ENCODE data around the gene CATSPERE. TPM values are rescaled to one million over a fixed set of nuclear protein-coding genes. Genes with fewer than 3 reads are reported as not detected.

Gene CATSPERE
- total RNA-seq, 4 donors from 2014 or later = 0.82 to 5.3 (median 1.2) TPM

DNA sequence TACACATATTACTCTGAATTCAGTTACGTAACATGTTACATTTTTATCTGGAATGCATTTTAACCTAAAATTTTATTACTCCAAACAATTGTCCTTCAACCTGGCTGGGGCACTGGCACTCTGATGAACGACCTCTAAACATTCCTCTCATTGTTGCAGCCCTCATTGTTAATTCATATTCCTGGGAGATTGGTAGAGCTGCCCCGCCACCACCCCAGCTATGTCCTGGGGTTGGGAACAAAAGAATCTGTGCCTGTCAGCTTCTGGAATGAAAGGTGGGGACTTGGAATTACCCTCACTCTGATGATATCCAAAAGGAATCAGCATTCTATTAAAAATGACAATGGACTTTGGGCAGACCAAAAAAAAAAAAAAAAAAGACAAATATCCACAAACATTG is 153.8 kb downstream of the CATSPERE start:
- TF ChIP-seq, protein P1, sequence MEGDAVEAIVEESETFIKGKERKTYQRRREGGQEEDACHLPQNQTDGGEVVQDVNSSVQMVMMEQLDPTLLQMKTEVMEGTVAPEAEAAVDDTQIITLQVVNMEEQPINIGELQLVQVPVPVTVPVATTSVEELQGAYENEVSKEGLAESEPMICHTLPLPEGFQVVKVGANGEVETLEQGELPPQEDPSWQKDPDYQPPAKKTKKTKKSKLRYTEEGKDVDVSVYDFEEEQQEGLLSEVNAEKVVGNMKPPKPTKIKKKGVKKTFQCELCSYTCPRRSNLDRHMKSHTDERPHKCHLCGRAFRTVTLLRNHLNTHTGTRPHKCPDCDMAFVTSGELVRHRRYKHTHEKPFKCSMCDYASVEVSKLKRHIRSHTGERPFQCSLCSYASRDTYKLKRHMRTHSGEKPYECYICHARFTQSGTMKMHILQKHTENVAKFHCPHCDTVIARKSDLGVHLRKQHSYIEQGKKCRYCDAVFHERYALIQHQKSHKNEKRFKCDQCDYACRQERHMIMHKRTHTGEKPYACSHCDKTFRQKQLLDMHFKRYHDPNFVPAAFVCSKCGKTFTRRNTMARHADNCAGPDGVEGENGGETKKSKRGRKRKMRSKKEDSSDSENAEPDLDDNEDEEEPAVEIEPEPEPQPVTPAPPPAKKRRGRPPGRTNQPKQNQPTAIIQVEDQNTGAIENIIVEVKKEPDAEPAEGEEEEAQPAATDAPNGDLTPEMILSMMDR (IDR thresholded peaks at IDR 0.05; ENCODE audit: low read depth) = no peak

DNA sequence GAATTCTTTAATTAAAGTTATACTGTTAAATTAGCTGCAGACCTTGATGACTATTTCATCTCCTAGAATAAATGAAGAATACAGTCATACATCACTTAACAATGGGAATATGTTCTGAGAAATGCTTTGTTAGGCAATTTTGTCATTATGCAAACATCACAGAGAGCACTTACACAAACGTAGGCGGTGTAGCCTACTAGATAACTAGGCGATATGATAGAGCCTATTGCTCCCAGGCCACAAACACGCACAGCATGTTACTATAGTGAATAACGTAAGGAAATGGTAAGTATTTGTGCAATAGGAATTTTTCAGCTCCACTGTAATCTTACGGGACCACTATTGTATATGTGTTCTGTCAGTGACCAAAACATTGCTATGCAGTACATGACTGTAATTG is 154.2 kb downstream of the CATSPERE start:
- TF ChIP-seq, protein P1 (IDR thresholded peaks at IDR 0.05; ENCODE audit: low read depth) = no peak

DNA sequence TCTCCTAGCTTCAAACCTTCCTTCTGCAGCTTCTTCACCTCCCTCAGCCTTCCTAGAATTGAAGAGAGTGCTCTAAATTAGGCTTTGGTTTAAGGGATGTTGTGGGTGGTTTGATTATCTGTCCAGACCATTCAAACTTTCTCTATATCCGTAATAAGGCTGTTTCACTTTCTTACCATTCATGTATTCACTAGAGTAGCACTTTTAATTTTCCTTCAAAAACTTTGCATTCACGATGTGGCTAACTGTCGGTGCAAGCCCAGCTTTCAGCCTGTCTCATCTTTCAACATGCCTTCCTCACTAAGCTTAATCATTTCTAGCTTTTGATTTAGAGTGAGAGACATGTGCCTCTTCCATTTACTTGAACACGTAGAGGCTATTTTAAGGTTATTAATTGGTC is 165.6 kb downstream of the CATSPERE start:
- TF ChIP-seq, protein P1 (IDR thresholded peaks at IDR 0.05; ENCODE audit: low read depth) = no peak

DNA sequence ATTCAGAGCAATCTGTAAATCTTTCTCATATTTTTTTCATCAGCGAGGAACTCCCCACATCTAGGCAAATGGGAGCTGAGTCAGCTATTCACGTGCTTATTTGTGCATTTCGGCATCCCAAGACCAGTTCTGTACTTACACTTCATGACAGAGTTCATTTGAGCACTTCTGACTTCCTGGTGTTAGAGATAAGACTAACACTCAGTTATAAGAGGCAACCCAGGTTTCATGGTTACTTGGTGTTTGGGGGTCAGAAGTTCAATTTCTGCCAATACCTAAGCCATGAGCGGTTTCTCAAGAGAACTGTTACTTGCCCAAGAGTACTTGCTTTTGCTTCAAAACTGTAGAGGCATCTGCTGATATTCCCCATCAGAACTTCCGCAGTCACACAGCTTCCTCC is 167.7 kb downstream of the CATSPERE start:
- TF ChIP-seq, protein P1 (IDR thresholded peaks at IDR 0.05; ENCODE audit: low read depth) = no peak

DNA sequence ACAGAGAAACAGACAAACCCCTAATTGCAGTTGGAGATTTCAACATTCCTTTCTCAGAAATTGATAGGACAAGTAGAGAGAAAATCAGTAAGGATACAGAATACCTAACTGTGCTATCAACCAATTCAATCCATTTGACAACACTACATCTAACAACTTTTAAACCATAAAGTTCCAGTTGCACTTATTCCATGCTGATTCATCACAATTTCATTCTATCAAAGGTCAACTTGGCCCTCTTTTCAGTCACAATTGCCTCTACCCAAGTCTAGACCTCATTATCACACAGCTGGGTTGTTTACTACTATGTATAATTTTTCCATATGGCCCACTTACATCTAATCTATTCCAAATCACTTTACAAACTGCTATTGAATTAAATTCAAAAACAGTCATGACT is 172.1 kb downstream of the CATSPERE start:
- TF ChIP-seq, protein P1 (IDR thresholded peaks at IDR 0.05; ENCODE audit: low read depth) = no peak

DNA sequence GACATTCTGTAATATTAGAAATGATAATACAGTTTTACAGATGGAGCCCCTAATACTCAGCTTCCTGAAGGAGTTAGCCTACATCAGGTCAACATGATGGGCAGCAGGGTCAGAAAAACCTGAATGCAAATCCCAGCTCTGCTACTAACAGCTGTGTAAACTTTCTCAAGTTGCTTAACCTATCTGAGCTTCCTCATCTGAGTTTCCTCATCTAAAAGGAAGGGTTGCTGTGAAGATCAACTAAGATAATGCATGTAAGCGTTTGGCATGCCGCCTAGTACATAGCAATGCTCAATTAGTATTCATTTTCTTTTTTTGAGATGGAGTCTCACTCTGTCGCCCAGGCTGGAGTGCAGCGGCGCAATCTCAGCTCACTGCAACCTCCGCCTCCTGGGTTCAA is 173.5 kb downstream of the CATSPERE start:
- TF ChIP-seq, protein P1 (IDR thresholded peaks at IDR 0.05; ENCODE audit: low read depth) = no peak

DNA sequence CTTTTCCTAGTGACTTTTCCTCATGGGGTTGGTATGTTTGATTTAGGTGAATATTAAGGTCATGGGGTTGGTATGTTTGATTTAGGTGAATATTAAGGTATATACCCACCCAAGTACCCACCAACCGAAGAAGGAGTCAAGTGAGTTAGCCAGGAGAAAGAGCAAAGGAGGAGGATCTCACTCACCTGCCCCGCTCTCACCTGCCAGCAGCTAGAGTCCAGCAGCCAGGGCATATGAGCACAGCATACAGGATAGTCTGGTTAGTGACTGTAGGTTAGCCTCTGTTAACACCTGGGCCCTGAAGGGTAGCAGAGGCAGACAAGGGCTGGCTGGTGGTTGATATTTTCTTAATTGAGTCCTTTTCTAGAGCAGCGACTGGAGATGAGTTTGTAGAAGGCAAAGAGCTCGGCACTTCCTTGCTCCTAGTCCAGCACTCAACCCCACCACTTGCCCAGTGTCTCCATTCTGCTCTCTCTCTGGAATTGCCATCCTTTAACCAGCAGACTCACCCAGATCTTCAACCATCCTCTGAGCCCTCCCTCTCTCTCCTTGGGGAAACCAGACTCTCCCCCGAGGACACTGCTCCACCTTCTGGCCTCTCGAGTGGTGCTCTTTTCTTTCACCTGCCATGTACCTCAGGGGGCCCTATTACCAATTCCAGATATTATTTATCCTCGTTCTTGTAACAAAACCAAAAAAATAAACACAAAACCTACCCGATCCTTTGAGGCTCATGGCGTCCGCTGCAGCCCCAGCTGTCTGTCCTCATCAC is 175.6 kb downstream of the CATSPERE start:
- TF ChIP-seq, protein P1 (IDR thresholded peaks at IDR 0.05; ENCODE audit: low read depth) = no peak
